ENCODE results near the gene SDF4.

GRCh38 chr1:1223321-1223720, 8.5 kb downstream of the SDF4 start:
- TF ChIP-seq CTCF (IDR thresholded peaks at IDR 0.05) (no peak), POLR2AphosphoS5 (IDR thresholded peaks at IDR 0.05) (no peak)
